Activated T-cell treated with anti-CD3 and anti-CD28 coated beads, Interleukin-2, amount 50 U/mL, for 72 hours (primary cell): ENCODE results near the gene PAK5. TPM values are rescaled to one million over a fixed set of nuclear protein-coding genes. Genes with fewer than 3 reads are reported as not detected.

ENCODE experiments used
- ATAC-seq, 2 donors: fragments of 150-1000 bp; cut with Tn5 transposase; replicated peaks in 1 of 2; 2 replicates each; pipeline ENCODE4 v1.10.0; 2021; ENCODE audit warnings: moderate library complexity in 2 of 2, mild to moderate bottlenecking in 1 of 2
- DNase-seq, 2 donors: peaks; one replicate each; pipeline ENCODE4 v3.0.0; 2021 to 2022; ENCODE audit warnings: mixed read lengths in 1 of 2
- H3K27ac Mint-ChIP-seq: one replicate; pipeline ENCODE4 v1.8.0; 2022; ENCODE audit warnings: mild to moderate bottlenecking, moderate library complexity, mixed read lengths
- H3K27me3 Mint-ChIP-seq: one replicate; pipeline ENCODE4 v1.8.0; 2022; ENCODE audit warnings: low read depth, mixed read lengths
- H3K36me3 Mint-ChIP-seq, 2 donors: one replicate each; pipeline ENCODE4 v1.8.0; 2022; ENCODE audit warnings: mixed read lengths in 2 of 2, mild to moderate bottlenecking in 1 of 2; ENCODE audit not compliant: insufficient read depth in 2 of 2
- H3K4me1 Mint-ChIP-seq: one replicate; pipeline ENCODE4 v1.8.0; 2022; ENCODE audit warnings: low read depth, mixed read lengths
- H3K4me3 Mint-ChIP-seq, 2 donors: one replicate each; pipeline ENCODE4 v1.8.0; 2022; ENCODE audit warnings: mild to moderate bottlenecking in 2 of 2, mixed read lengths in 2 of 2, moderate library complexity in 2 of 2
- H3K9me3 Mint-ChIP-seq, 2 donors: one replicate each; pipeline ENCODE4 v1.8.0; 2022; ENCODE audit warnings: mixed read lengths in 2 of 2
- total RNA-seq, 2 donors: library from RNA; stranded (reverse); gene quantifications; one replicate each; pipeline ENCODE4 v1.2.3, GENCODE V29; 2022

PAK5 gene
- total RNA-seq, 2 donors from 2014 or later = not detected

- no peak overlapping the region for H3K27ac Mint-ChIP-seq
- DNase-seq (no peak), ATAC-seq (no peak)
- no peak overlapping the region for H3K4me3 Mint-ChIP-seq
- H3K36me3 Mint-ChIP-seq = no peaks in the 10 kb centered on the region
- no peaks in the 10 kb centered on the region for H3K9me3 Mint-ChIP-seq
- peaks cover 10% of the 10 kb centered on the region for H3K27me3 Mint-ChIP-seq
- no peaks in the 10 kb centered on the region for H3K4me1 Mint-ChIP-seq
These were observed 212.5 kb downstream of the PAK5 start for GRCh38 chr20:9626357-9626756.

DNA sequence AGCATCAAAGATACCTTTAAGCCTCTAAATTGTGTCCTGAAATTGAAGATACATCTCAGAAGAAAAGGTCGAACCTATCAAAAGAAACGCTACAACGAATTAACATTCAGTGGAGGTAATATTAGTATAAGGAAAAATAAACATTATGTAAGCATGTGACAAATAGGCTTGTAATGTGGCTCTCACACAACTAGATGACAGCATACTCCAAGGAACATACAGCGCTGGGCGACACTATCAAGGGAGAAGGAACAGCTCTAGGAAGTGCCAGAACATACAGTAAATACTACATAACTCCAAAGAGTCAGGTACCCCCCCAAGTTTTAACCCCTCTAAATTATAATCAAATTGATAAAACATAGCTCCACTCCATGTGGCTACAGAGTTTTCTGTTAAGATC is 220.9 kb downstream of the PAK5 start:
- H3K4me3 Mint-ChIP-seq = no peak overlapping the region
- no peaks in the 10 kb centered on the region for H3K4me1 Mint-ChIP-seq
- H3K27me3 Mint-ChIP-seq = no peaks in the 10 kb centered on the region
- H3K27ac Mint-ChIP-seq = no peak overlapping the region
- no peak for DNase-seq
- H3K36me3 Mint-ChIP-seq = no peaks in the 10 kb centered on the region
- H3K9me3 Mint-ChIP-seq = no peaks in the 10 kb centered on the region
- ATAC-seq = no peak

DNA sequence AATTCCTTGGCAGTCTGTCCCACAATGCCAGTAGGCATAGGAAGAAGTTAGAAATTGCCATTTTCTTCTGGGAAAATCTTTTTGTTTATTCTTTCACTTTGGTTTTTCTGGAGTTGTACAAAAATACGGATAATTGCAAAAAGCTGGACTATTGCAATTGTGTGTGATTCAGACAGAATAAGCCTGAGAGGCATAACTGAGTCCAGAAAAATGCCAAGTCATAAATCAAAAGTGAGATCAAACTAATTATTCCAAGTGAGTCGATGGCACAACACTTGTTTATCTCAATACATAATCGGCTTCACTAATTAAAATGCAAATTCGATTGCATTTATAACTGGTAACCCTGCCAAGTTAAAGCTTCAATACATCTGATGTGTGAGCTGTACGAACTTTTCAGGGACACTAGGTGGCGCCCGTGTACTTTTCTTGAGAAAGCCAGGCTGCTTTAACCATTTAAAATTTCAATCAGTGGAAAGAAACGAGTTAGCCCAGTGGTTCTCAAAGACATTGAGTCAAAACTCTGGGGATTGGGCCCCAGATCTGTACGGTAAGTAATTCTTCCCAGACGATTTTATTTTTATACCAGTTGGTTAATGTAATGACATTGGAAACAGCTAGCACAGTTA is 221.9 kb downstream of the PAK5 start:
- ATAC-seq (peak in 1 of 2 donors; percentile 51), DNase-seq (peak; percentile 40 to 52)
- no peak overlapping the region for H3K27ac Mint-ChIP-seq

GRCh38 chr20:9616455-9616805 is 222.4 kb downstream of the PAK5 start:
- ATAC-seq (no peak), DNase-seq (no peak)
- Mint-ChIP-seq H3K27ac (no peak overlapping the region), H3K9me3 (no peaks in the 10 kb centered on the region), H3K27me3 (no peaks in the 10 kb centered on the region), H3K4me3 (no peak overlapping the region), H3K4me1 (no peaks in the 10 kb centered on the region), H3K36me3 (no peaks in the 10 kb centered on the region)

More for the DNA sequence above, 221.9 kb downstream of the PAK5 start:
- no peak overlapping the region for H3K4me3 Mint-ChIP-seq
- no peaks in the 10 kb centered on the region for H3K27me3 Mint-ChIP-seq
- no peaks in the 10 kb centered on the region for H3K9me3 Mint-ChIP-seq
- H3K36me3 Mint-ChIP-seq = no peaks in the 10 kb centered on the region
- H3K4me1 Mint-ChIP-seq = no peaks in the 10 kb centered on the region

DNA sequence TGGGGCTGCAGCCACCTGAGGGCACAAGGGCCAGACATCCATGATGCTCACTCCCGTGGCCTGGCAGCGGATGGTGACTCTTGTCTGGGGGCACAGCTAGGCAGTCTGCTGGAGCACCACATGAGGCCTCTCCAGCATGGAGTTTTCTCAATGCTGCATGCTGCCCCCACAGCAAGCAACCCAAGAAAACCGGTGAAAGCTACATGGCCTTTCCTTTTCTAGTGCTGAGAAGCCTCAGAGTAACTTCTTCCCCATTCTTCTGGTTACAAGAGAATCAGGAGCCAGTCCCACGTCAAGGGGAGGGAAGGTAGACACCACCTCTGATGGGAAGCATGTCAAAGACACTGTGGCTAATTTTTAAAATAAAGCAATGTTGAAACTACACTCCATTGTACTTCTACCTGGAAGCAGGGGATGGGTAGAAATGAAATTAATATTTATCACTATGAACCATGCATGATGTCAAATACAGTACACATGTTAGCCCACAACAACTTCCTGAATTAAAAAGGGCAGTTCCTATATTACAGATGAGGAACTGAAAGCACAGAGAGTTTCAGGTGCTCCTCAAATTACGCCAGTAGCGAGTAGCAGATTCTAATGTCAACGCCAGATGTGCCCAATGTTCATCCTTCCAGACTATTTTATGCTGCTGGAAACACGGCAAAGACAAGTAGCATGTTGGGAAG is 223.0 kb downstream of the PAK5 start:
- Mint-ChIP-seq H3K27me3 (no peaks in the 10 kb centered on the region), H3K4me1 (no peaks in the 10 kb centered on the region), H3K27ac (no peak overlapping the region), H3K9me3 (no peaks in the 10 kb centered on the region), H3K4me3 (no peak overlapping the region), H3K36me3 (no peaks in the 10 kb centered on the region)
- DNase-seq = no peak
- ATAC-seq = no peak

GRCh38 chr20:9615118-9615517 is 223.8 kb downstream of the PAK5 start:
- no peaks in the 10 kb centered on the region for H3K36me3 Mint-ChIP-seq
- DNase-seq (no peak), ATAC-seq (no peak)
- no peaks in the 10 kb centered on the region for H3K4me1 Mint-ChIP-seq
- no peak overlapping the region for H3K27ac Mint-ChIP-seq
- H3K4me3 Mint-ChIP-seq = no peak overlapping the region
- no peaks in the 10 kb centered on the region for H3K27me3 Mint-ChIP-seq
- H3K9me3 Mint-ChIP-seq = no peaks in the 10 kb centered on the region

GRCh38 chr20:9613871-9614270 is 225.0 kb downstream of the PAK5 start:
- H3K9me3 Mint-ChIP-seq = no peaks in the 10 kb centered on the region
- no peak for DNase-seq
- H3K4me3 Mint-ChIP-seq = no peak overlapping the region
- ATAC-seq = no peak
- no peak overlapping the region for H3K27ac Mint-ChIP-seq
- H3K36me3 Mint-ChIP-seq = no peaks in the 10 kb centered on the region
- no peaks in the 10 kb centered on the region for H3K27me3 Mint-ChIP-seq
- H3K4me1 Mint-ChIP-seq = no peaks in the 10 kb centered on the region

DNA sequence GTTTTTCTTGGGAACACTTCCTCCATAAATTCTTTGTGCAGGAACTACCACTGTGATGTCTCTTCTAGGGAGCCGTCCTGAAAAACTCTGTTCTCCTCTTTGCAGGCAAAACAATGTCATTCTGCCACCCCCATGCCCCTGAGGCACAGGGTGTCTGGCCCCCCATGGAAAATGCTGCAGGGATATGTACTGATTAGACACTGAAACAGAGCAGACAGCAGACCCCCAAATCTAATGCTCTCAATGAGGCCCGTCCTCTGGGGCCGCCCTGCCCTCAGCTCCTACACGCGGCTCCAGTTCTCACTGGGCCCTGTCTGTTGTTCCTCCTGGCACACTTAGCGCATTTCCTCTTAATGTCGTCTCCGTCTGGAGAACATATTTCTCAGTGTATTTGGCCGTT is 227.0 kb downstream of the PAK5 start:
- Mint-ChIP-seq H3K27ac (no peak overlapping the region), H3K4me3 (no peak overlapping the region), H3K4me1 (no peaks in the 10 kb centered on the region), H3K27me3 (no peaks in the 10 kb centered on the region), H3K9me3 (no peaks in the 10 kb centered on the region), H3K36me3 (no peaks in the 10 kb centered on the region)
- ATAC-seq = no peak
- DNase-seq = no peak

GRCh38 chr20:9610665-9611064 is 228.2 kb downstream of the PAK5 start:
- H3K9me3 Mint-ChIP-seq = no peaks in the 10 kb centered on the region
- no peaks in the 10 kb centered on the region for H3K27me3 Mint-ChIP-seq
- no peaks in the 10 kb centered on the region for H3K36me3 Mint-ChIP-seq
- no peak overlapping the region for H3K4me3 Mint-ChIP-seq
- H3K27ac Mint-ChIP-seq = no peak overlapping the region
- no peaks in the 10 kb centered on the region for H3K4me1 Mint-ChIP-seq
- ATAC-seq (no peak), DNase-seq (no peak)

- Mint-ChIP-seq H3K4me1 (no peaks in the 10 kb centered on the region), H3K4me3 (no peak overlapping the region), H3K36me3 (no peaks in the 10 kb centered on the region), H3K27ac (no peak overlapping the region), H3K27me3 (no peaks in the 10 kb centered on the region), H3K9me3 (no peaks in the 10 kb centered on the region)
- peak in 1 of 2 donors; percentile 32 for ATAC-seq
- peak; percentile 2 to 6 for DNase-seq
These were observed 228.9 kb downstream of the PAK5 start for GRCh38 chr20:9609887-9610502.

DNA sequence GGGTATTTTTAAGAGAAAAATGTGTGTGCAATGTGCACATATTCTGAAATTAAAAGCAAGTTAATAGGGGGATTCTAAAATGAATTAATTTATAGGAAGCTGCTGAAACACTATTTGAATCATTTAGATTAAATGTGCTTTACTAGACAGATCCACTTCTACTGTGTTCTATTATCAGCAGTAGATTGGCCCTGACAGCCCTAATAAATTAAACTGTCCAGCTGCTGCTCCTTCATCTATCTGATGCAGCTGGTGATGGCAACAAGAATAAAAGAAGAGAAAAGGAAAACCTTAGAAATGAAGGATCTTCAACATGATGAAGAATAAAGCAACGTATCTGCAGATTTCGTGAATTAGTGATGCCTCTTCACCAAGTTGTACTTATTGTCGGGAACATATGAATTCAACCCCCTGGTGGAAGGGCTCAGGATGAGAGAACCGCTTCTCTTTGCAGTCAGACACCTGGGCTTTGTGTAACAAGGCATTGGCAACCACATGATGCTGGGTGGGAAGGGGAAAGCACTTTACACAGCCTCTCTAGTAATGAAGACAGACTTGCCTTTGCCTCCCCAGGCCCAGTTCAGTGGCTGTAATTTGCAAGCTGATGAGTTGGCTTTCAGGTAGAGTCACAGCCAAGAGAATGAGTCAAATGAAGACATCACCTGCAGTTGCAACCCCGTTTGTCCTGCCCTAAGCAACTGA is 230.1 kb downstream of the PAK5 start:
- Mint-ChIP-seq H3K36me3 (no peaks in the 10 kb centered on the region), H3K27me3 (no peaks in the 10 kb centered on the region), H3K9me3 (no peaks in the 10 kb centered on the region), H3K4me1 (no peaks in the 10 kb centered on the region), H3K27ac (no peak overlapping the region), H3K4me3 (no peak overlapping the region)
- DNase-seq = no peak
- ATAC-seq = peak in 1 of 2 donors; percentile 15

DNA sequence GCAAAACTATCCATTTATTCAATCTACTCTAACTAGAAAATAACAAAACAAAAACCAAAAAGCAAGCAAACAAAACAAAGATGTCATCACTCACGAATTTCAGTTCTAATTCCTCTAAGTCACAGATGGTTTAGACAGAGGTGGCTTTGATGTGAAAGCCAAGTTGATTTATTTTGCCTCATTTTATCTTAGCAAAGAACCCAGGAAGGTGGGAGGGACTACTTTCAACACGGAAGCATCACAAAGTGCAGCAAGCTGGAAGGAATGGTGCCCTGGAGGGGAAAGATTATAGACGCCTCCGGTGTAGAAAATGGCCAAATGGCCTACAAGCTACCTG is 236.1 kb downstream of the PAK5 start:
- no peak overlapping the region for H3K4me3 Mint-ChIP-seq
- no peak for ATAC-seq
- no peaks in the 10 kb centered on the region for H3K4me1 Mint-ChIP-seq
- no peaks in the 10 kb centered on the region for H3K9me3 Mint-ChIP-seq
- H3K27ac Mint-ChIP-seq = no peak overlapping the region
- no peak for DNase-seq
- no peaks in the 10 kb centered on the region for H3K36me3 Mint-ChIP-seq
- peaks cover 14% of the 10 kb centered on the region for H3K27me3 Mint-ChIP-seq

DNA sequence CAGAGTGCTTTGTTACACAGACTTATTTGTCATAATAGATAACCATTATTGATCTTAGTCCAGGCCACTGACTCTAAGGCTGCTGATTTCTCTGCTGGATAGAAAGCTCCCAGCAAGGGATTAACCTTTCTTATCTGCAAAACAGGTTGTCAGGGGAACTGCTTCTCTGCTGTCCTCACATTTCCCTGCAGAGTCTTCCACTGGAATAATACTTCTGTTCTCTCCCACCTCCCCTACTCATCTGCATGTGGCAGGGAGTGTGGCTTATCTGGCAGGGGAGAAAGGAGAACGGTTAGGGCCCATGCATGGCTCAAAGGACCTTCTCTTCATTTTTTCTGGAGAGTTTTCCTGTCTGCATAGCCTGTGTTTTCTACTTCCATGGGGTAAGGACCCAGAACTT is 238.3 kb downstream of the PAK5 start:
- Mint-ChIP-seq H3K4me1 (no peaks in the 10 kb centered on the region), H3K27me3 (peaks cover 14% of the 10 kb centered on the region), H3K36me3 (no peaks in the 10 kb centered on the region), H3K9me3 (no peaks in the 10 kb centered on the region), H3K27ac (no peak overlapping the region), H3K4me3 (no peak overlapping the region)
- ATAC-seq = no peak
- DNase-seq = no peak
